ENCODE results near the gene TNFSF11.

Gene TNFSF11

DNA sequence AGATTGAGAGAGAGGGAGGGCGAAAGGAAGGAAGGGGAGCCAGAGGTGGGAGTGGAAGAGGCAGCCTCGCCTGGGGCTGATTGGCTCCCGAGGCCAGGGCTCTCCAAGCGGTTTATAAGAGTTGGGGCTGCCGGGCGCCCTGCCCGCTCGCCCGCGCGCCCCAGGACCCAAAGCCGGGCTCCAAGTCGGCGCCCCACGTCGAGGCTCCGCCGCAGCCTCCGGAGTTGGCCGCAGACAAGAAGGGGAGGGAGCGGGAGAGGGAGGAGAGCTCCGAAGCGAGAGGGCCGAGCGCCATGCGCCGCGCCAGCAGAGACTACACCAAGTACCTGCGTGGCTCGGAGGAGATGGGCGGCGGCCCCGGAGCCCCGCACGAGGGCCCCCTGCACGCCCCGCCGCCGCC, at the start of gene TNFSF11:
TSS of gene TNFSF11 (plus strand) at position 142 of the 400 bp plus-strand sequence. CDS start at position 294, 152 bp downstream.
- peak within 1 kb of the TSS; percentile 52; the same call in 1 of the 2 replicates for H3K4me3 ChIP-seq (ENCODE audit: low read length)
- TF ChIP-seq ZNF274 (IDR thresholded peaks at IDR 0.05; ENCODE audit: low read depth, low read length): no peak

- no peak for TF ChIP-seq ZNF274 (IDR thresholded peaks at IDR 0.05; ENCODE audit: low read depth, low read length)
- H3K4me3 ChIP-seq (ENCODE audit: low read length): no peak overlapping the region
These were observed 49.4 kb upstream of the TNFSF11 start for GRCh38 chr13:42524487-42525034.

- H3K4me3 ChIP-seq (ENCODE audit: low read length): no peak overlapping the region; the same call in 1 of the 2 replicates
- TF ChIP-seq ZNF274 (IDR thresholded peaks at IDR 0.05; ENCODE audit: low read depth, low read length): no peak
These were observed 48.9 kb upstream of the TNFSF11 start for GRCh38 chr13:42525035-42525504.

DNA sequence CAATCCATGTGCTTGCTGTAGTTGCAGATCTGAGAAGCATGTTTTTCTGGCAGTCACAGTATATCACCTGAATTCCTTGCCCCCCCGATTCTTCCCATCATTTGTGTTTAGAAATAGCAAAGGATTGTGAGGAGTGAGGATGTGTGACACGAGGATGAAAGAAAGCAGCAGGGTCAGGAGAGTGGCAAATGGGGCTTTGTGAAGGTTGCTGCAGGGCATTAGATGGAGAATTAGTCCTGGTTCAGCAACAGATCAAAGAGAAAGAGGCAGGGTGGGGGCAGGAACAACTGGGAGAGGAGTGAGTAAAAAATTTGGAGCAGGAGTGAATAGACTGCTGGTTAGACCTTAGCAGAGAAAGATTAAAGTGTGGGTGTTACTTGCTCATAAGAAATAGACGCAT, 47.7 kb upstream of the TNFSF11 start:
- no peak for TF ChIP-seq ZNF274 (IDR thresholded peaks at IDR 0.05; ENCODE audit: low read depth, low read length)
- H3K4me3 ChIP-seq (ENCODE audit: low read length): no peak overlapping the region

GRCh38 chr13:42526804-42527203, 47.1 kb upstream of the TNFSF11 start:
- no peak for TF ChIP-seq ZNF274 (IDR thresholded peaks at IDR 0.05; ENCODE audit: low read depth, low read length)
- H3K4me3 ChIP-seq (ENCODE audit: low read length): no peak overlapping the region

DNA sequence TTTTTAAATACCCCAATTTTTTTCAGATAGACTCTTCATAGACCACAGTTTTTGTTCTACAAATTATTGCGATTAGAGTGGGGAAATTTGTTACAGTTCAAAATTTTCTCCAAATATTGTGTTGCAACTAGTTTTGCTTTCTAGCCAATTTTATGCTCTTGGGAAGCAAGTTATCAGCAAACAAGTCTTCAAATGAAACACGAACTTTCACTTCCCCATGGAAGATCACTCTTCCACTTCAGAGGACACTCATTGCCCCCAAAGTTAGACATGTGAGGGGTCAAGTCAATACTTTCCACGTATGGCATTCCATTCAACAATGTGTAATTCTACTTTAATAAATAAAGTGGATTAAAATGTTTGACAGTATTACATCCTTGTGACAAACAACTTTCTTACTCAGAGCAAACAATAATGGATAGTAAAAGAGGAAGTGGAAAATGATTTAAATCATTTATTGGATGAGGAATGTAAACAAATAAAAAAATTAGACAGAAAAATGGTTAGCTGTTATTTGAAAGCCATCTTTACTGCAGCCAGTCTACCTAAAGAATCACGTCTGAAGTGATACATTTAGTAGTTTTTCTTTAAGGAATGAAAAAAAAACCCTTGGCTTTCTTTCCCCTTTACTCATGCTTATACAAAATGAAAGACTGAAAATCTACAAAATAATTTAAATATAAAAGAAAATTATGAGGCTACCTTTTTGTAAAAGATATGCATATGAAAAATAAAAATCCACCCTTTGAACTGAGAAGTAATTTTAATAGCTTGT, 41.2 kb upstream of the TNFSF11 start:
- H3K4me3 ChIP-seq (ENCODE audit: low read length): no peak overlapping the region
- no peak for TF ChIP-seq ZNF274 (IDR thresholded peaks at IDR 0.05; ENCODE audit: low read depth, low read length)

- no peak overlapping the region for H3K4me3 ChIP-seq (ENCODE audit: low read length)
- no peak for TF ChIP-seq ZNF274 (IDR thresholded peaks at IDR 0.05; ENCODE audit: low read depth, low read length)
These were observed 40.7 kb upstream of the TNFSF11 start for GRCh38 chr13:42533336-42533591.

GRCh38 chr13:42534785-42535184, 39.2 kb upstream of the TNFSF11 start:
- no peak for TF ChIP-seq ZNF274 (IDR thresholded peaks at IDR 0.05; ENCODE audit: low read depth, low read length)
- H3K4me3 ChIP-seq (ENCODE audit: low read length): no peak overlapping the region

DNA sequence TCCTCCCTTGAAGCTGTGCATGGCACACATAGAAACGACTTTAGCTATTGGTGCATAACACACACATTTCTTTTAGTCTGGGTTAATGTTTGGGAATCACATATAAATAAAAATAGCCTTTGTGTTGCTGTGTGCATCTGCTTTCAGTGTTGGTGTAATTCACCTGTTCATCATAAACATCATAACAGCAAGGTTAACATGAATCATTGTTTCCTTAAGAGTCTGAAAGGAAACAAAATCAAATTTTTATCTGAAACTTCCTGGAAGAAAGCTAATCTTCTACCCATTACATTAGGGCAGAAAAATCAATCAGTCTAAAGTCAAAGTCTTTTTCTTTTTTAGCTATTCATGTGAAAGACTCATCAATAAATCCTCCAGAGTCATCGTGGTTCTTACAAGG, 35.0 kb upstream of the TNFSF11 start:
- no peak for TF ChIP-seq ZNF274 (IDR thresholded peaks at IDR 0.05; ENCODE audit: low read depth, low read length)

DNA sequence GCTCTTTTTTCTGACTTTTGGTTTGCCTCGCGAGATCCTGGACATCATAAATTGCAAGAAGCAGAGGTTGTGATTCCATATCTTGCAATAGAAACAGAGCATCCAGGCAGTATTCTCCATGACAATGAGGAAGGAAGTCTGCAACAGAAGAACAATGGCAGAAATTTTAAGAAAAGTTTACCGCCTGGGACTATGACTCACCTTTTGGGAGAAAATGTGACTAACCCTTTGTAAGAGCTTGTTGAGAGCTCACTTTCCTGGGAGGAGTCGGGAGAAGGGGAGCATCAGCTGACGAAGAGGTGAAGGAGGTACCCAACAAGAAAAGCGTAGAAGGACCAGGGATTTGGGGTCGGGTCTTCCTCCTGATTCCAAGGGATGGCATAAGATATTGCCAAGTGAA, 34.3 kb upstream of the TNFSF11 start:
- TF ChIP-seq ZNF274 (IDR thresholded peaks at IDR 0.05; ENCODE audit: low read depth, low read length): no peak
- no peak overlapping the region for H3K4me3 ChIP-seq (ENCODE audit: low read length)

More for the DNA sequence above, 35.0 kb upstream of the TNFSF11 start:
- H3K4me3 ChIP-seq (ENCODE audit: low read length): no peak overlapping the region

DNA sequence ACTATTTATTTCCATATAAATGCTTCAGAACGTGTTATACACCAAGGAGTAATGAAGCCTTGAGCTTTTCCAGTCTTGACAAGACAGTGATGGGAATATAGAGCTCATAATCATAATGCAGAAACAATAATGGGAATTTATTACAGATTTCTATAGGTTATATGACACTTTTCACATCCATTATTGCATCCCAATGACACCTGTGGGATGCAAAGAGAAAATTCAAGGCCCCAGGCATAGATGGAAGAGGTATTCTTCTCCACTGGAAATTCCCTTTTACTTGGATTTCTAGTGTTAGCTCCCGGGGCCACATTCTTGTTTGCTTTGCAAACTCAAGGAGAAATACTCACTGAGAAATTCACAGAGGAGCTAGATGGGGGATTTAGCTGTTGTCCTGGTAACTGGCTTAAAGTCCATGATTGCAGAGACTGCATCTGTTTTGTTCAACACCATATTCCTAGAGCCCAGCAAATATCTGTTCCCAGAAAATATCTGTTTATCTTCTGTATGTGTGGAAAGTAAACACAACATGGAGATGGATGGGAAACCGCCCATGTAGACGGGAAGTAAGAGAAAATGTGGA, 30.6 kb upstream of the TNFSF11 start:
- H3K4me3 ChIP-seq (ENCODE audit: low read length): no peak overlapping the region
- no peak for TF ChIP-seq ZNF274 (IDR thresholded peaks at IDR 0.05; ENCODE audit: low read depth, low read length)

DNA sequence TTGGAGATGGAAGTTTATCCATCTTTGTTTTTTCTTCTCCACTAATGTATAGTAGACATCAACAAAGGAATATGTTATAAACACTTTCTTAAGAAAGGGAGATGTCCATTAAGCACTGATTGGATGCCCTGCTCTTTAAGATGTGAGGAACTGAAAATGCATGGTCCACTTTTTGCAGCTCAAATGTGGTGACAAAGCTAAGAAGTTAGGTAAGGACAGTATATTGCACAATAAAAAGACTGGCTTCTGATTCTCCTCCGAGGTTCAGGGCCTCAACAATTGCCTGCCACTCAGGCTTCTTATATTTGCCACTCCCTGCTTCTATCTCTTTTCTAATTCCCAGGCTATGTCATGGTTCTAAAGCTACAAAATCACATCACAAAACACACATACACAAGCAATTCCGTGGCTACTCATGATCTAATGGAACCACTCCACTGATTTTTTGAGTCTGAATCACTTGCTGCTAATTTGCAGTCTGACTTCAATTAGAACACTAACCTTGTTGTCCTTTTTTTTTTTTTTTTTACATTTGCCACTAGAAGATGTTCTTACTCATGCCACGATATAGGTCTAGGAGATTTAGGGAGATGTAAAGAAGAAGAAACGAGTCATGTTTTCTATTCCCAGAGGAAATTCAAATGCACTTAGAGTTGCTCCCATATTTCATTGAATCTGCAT, 29.6 kb upstream of the TNFSF11 start:
- TF ChIP-seq ZNF274 (IDR thresholded peaks at IDR 0.05; ENCODE audit: low read depth, low read length): no peak
- no peak overlapping the region for H3K4me3 ChIP-seq (ENCODE audit: low read length)

DNA sequence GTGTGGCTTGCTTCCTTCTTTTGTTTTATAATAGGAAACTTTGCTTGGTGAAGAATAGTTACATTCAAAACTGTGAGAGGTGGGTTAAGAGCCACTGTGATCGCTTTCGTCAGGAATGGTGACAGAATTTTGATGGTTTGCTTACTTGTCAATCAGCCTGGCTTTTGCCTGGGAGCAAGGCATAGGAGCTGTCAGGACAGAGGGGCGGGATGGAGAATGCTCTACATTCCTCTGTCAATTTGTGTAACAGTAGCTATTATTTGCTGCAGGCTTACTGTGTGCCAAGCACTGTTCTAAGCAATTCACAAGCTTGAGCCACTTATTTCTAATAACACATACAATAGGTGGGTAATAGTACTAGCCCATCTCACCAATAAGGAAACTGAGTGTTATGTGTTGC, 28.1 kb upstream of the TNFSF11 start:
- TF ChIP-seq ZNF274 (IDR thresholded peaks at IDR 0.05; ENCODE audit: low read depth, low read length): no peak

DNA sequence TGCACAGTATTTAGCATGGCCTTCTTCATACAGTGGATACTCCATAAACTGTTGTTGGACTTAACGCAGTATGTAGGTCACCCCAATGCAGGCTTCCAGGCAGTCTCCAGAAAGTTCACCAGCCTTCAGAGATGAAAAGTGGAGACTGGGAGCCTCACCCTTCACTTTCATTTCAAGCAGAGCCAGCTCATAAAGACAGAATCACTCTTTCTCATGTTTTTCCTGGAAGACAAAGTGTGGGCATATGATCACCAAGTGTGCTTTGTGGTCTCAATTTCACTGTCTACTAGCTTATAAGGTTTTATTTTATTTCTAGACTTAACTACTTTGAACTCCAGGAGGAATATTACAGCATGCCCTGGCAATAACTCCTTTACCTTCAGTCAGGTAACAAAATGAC, 26.3 kb upstream of the TNFSF11 start:
- H3K4me3 ChIP-seq (ENCODE audit: low read length): no peak overlapping the region
- TF ChIP-seq ZNF274 (IDR thresholded peaks at IDR 0.05; ENCODE audit: low read depth, low read length): no peak

More for the DNA sequence above, 28.1 kb upstream of the TNFSF11 start:
- H3K4me3 ChIP-seq (ENCODE audit: low read length): no peak overlapping the region
